NCI-H2196 treated with DMSO at 0.1 percent for 48 hours (cell line): ENCODE results near the gene CLMN.

Experiments used
- DNase-seq: peaks from one replicate; lab custom pipeline; 2025; ENCODE audit not compliant: unreplicated experiment; lab: John Stamatoyannopoulos, UW

The CLMN gene

GRCh38 chr14:95305145-95305544 is 14.6 kb downstream of the CLMN start:
- no peak for DNase-seq

GRCh38 chr14:95304342-95304741 is 15.4 kb downstream of the CLMN start:
- no peak for DNase-seq

DNA sequence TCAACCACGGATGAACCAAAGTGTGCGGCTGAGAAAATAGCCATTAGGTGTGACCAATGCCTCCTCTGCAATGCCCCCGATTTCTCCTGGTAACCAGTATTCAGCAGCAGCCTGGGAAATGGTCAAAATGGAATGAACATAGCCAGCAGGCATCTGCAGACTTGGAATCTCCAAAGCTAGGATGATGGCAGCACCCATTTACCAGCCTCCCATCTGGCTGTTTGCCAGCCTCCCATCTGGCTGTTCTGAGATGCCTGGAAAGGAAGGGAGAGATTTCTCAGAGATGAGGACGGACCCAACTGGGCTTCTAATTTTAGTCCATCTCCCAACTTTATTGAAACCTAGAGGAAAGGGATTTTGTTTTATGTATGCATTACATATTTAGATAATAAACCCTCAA is 16.2 kb downstream of the CLMN start:
- no peak for DNase-seq

DNA sequence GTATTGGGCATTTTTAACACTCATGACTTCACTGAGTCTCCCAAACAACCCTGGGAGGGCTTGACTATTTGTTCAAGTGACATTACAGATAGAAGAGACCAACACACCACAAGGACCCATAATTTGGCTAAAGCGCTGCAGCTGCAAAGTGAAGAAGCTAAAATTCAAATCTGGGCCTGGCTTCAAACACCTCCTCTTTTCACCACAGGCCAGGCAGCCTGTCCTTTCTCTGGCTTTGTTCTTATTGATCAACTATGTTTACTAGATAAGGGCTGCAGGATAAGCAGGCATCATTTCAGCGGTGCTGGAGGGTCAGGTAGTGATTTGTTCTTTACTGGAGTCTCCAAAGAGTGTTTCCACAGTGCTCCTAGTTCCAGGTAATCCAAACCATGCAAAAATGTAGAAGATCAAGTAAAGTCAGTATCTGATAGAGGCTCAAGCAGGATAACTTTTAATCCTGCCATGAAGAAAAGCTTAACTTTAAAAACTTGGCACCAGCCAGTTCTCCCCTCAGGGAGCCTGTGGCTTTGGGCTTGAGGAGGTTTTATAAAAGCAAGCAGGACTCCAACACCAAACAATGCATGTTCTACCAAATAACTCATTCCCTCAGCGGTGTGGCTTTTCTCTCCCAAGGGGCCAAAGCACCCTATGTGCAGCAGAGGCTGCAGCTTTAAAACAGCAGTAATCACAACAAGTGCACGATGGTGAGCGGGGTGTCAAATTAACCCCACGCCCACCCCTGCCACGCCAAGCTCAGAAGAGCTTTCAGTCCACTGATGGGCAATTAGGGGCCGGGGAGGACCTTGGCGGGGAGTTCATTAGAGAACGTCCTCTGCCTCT is 16.8 kb downstream of the CLMN start:
- DNase-seq, result no peak

- no peak for DNase-seq
These were observed 18.1 kb downstream of the CLMN start for GRCh38 chr14:95301527-95302187.

- no peak for DNase-seq
These were observed 18.8 kb downstream of the CLMN start for GRCh38 chr14:95300697-95301526.

DNA sequence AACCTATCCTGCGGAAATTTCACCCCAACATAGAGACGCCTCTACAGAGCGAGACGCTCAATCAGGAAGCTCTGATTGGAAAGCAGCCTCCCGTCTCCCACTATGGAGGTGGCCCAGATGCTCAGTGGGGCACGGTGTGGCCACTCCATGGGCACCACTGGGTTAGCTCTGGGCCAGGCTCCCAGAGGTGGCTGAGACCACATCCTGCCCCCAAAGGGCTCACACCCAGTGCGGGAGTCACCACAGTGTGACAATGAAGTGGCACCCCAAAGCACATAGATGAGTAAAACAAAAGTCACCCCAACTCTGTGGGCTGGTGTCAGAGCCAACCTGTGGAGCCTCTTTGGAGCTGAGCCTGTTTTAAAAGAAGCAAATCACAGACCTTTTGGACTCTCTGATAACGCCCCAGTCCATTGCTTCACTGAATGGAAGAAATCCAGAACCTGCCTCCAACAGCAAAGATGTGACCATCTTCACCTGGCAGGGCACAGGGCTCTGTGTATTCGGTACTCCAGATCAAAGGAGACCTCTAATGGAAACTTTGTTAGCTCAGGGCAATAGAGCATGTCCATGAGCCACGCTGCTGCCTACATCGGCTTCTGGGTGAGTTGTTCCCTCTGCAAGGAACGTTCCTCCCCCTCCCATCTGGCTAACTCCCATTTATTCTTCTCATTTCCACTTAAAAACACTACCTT is 19.6 kb downstream of the CLMN start:
- DNase-seq, result no peak

DNA sequence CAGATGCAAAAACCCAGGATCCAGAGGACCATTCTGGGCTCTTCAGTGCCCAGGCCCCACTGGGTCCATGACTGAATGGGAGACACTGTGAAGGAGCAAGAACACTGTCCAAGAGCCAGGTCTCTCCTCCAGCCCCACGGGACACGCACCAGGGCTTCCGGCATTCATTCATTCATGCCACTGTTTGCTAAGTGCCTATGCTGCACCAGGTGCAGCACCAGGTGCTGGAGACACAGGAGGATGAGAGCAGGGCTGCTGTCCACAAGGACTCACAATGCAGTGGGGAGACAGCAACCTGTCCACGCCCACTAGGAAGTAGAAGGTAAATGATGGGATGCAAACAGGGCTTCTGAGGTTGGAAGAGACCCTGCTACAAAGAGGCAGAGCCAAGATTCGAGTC is 20.4 kb downstream of the CLMN start:
- no peak for DNase-seq

DNA sequence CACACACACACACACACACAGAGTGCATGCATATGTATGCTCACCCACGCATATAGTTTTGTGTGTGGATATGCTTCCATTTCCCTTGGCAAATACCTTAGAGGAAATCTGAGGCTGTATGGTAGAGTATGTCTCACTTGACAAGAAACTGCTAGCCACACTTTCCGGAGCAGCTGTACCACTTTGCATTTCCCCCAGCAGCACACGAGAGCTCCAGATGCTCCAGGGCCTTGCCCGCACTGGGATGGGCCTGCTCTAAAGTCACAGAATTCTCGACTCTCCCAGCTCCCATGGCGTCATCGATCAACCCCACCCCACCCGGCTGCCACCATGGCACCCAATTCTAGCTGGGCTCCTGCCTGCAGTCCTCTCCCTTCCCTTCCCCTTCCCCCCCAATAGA is 21.9 kb downstream of the CLMN start:
- no peak for DNase-seq

DNA sequence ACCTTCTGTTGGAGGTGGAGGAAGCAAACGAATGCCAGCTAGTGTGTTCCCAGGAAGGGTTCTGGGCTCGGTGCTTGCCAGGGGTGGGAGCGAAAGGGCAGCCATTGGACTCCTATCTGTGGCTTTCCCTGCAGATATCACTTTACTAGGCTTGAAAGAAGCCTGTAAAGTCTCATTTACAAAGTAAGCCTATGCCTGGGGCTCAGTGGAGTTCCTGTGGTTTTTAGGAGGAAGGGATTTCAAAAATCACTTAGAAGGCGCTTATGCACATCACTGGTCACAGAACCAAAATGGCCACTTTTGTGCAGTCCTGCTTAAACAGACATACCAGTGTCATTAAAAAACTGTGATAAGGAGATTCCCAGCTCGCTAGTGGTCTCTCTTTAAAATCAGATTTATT is 22.7 kb downstream of the CLMN start:
- DNase-seq, result peak; percentile 7

GRCh38 chr14:95295600-95296376 is 23.9 kb downstream of the CLMN start:
- DNase-seq, result no peak

- DNase-seq, result no peak
These were observed 24.7 kb downstream of the CLMN start for GRCh38 chr14:95294834-95295599.

DNA sequence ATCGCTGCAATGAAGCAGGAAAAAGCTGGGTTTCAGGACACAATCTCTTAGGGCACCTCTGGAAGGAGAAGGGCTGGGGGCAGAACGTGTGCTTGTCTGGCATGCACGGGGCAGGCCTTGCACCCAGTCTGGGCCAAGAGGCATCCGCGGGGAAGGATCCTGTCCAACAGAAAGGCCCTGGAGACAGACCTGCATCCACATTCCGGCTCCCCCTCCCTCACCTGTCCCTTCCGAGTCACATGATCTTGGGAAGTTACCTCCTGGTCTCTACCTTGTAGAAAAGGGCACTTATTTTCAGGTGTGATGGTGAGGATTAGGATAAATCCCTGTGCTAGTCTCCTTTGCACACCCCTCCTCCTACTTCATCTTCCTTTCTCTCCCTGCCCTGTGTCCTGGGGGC is 25.4 kb downstream of the CLMN start:
- DNase-seq, result no peak

DNA sequence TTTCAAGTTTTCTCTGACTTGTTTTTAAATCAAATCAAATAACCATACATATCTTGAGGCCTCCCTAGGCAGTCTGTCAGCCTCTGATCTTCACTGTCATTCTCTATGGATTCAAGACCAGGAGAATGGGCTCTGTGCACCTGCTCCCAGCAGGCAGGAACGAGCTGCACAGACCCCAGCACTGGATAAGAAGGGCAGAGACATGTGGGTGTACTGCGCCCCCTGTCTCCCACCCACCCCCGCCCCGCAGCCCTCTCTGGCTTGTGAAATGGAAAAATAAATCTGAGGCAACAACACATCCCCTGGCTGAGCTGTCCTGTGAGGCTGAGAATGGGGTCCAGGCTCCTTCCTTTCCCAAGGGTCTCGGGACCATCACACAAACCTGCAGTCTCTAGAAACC is 26.3 kb downstream of the CLMN start:
- no peak for DNase-seq

GRCh38 chr14:95292660-95293425 is 26.9 kb downstream of the CLMN start:
- no peak for DNase-seq

- no peak for DNase-seq
These were observed 27.7 kb downstream of the CLMN start for GRCh38 chr14:95291859-95292542.

DNA sequence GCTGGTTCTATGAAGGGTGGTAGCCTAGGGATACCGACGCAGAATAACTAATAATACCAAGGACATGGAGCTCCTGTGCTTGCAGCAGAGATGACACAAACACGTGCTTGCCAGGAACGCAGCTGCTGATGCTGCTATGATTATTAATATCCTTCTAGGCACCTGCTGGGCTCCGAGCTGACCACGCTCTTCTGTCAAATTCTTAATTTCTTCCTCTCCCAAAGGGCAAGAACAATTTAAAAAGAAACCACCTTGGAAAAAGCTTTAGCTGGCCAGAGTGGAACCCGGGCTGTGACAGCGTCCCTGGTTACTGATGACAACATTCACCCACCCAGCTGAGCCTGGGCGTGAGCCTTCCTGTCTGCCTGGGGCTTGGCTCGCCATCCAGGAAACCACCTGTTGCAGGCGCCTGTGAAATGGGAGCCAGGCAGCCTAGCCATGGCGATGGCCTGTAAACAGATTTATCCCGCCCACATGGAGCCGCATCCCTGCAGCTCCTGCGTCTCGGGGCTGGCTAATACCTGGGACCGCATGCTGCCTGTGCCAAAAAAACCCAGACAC is 28.8 kb downstream of the CLMN start:
- DNase-seq, result peak; percentile 76

GRCh38 chr14:95290021-95290420 is 29.7 kb downstream of the CLMN start:
- no peak for DNase-seq
